Measurements from ENCODE around the gene ATP6V1C2. TPM values are rescaled to one million over a fixed set of nuclear protein-coding genes. Genes with fewer than 3 reads are reported as not detected.

The ATP6V1C2 gene
- total RNA-seq, 4 donors from 2014 or later: 0.47 to 37.1 (median 0.54) TPM; not detected in 1

GRCh38 chr2:10832203-10832936 is 110.9 kb downstream of the ATP6V1C2 start:
- Histone ChIP-seq H3K36me3 (no peaks in the 10 kb centered on the region), H3K4me1 (peaks cover 0 to 16% (median 2%) of the 10 kb centered on the region in 4 donors), H3K27me3 (no peaks in the 10 kb centered on the region), H3K9me3 (no peaks in the 10 kb centered on the region), H3K4me3 (no peak overlapping the region), H3K27ac (no peak overlapping the region)
- DNase-seq: peak; percentile 66 to 90 (median 88)
- TF ChIP-seq POLR2A (IDR thresholded peaks at IDR 0.05) (no peak), CTCF (IDR thresholded peaks at IDR 0.05) (peak; percentile 89 to 96 (median 95))

DNA sequence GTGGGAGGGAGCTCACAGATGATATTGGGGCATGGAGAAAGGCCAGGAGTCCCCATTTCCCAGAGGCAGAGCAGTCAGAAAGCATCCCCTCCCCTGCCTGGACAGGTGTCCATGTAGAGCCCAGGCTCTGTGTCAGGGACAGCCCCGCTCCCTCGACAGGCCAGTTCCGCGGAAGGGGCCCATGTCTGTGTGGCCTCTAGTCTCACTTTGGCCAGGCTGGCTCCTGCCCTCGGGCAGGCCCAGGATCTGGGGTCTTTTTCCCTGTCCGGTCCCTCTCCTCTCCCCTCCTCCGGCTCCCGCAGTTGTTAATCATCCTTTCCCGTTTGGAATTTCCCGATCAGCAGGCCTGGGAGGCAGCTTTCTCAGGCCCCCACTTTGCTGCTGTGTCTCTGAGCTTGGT is 111.6 kb downstream of the ATP6V1C2 start:
- H3K4me1 ChIP-seq: peaks cover 0 to 16% (median 2%) of the 10 kb centered on the region in 4 donors
- no peaks in the 10 kb centered on the region for H3K9me3 ChIP-seq
- no peak overlapping the region for H3K27ac ChIP-seq
- no peaks in the 10 kb centered on the region for H3K36me3 ChIP-seq
- no peaks in the 10 kb centered on the region for H3K27me3 ChIP-seq
- H3K4me3 ChIP-seq: no peak overlapping the region
- DNase-seq: no peak
- TF ChIP-seq CTCF (IDR thresholded peaks at IDR 0.05): no peak
- no peak for TF ChIP-seq POLR2A (IDR thresholded peaks at IDR 0.05)

- DNase-seq: no peak
- no peaks in the 10 kb centered on the region for H3K9me3 ChIP-seq
- TF ChIP-seq CTCF (IDR thresholded peaks at IDR 0.05) (no peak), POLR2A (IDR thresholded peaks at IDR 0.05) (no peak)
- peaks cover 0 to 16% (median 2%) of the 10 kb centered on the region in 4 donors for H3K4me1 ChIP-seq
- H3K36me3 ChIP-seq: no peaks in the 10 kb centered on the region
- H3K4me3 ChIP-seq: no peak overlapping the region
- H3K27ac ChIP-seq: no peak overlapping the region
- H3K27me3 ChIP-seq: no peaks in the 10 kb centered on the region
Measured at GRCh38 chr2:10834068-10834655, 112.7 kb downstream of the ATP6V1C2 start.

Small RNAs within 50 kb of the gene (small RNA-seq; reads per million reads assigned to genes)
- gene RNU7-138P (0 reads per million in 2 donors), gene RNU7-176P (0 reads per million in 2 donors)

Other genes with a start within 250 kb of the ATP6V1C2 start
- 10 to 100 TPM; 14.4 to 29.7 (median 16.1) TPM for gene NOL10, start 31.7 kb upstream of the ATP6V1C2 start, total RNA-seq
- gene PDIA6, start 91.2 kb downstream of the ATP6V1C2 start, total RNA-seq: 10 to 100 TPM; 63.7 to 91.1 (median 77.9) TPM
- 1 to 10 TPM in 1 of 4 donors, not detected in 3; 6.6 TPM for gene KCNF1, start 190.3 kb downstream of the ATP6V1C2 start, total RNA-seq